Heart left ventricle (tissue), 13 donors: ENCODE results near the gene INSRR.

ENCODE experiments used
- CTCF ChIP-seq, 12 donors: fragments of 200-600 bp; sonication (generic) in 4 of 12; IDR thresholded peaks; one replicate each; pipeline versions ENCODE4 v1.5.0 to v1.8.0; 2018 to 2022; ENCODE audit warnings: antibody characterized with exemption in 12 of 12, mild to moderate bottlenecking in 5 of 12
- POLR2A ChIP-seq, 2 donors: fragments of 450-650 bp; IDR thresholded peaks; one replicate each; pipeline ENCODE4 v1.6.1; 2017; ENCODE audit warnings: antibody characterized with exemption in 2 of 2, mild to moderate bottlenecking in 2 of 2, moderate library complexity in 2 of 2
- donor health status: ischemic (EF 13 %, LVEDD 7.1; RV severe dilation, severe dysfunction).
- donor health status: DM: no; HTN: yes; CAD: no.
- donor health status: DM: no; HTN: no; CAD: no.
- donor health status: ischemic (EF 25% LVEDD 6.9; RV normal size, moderate dysfunction).
- donor health status: ischemic (EF 25% LVEDD 5.7; RV mildly dilated, moderate dysfunction).
- donor health status: ischemic (EF 35%, LVEDD 5.7; RV mildly dilated, moderate dysfunction).
- donor health status: nonischemic (EF 11% LVEDD 7.7; RV severe dilation, severe dysfunction).
- donor health status: DM: yes; HTN: yes; CAD: no.
- donor health status: PGD.
- donor health status: ischemic (EF 29% LVEDD 5.4; RV normal size, mild dysfunction).
- donor health status: nonischemic (EF 23%, LVEDD 6.1; RV moderate dilation, normal function).

- TF ChIP-seq CTCF (IDR thresholded peaks at IDR 0.05) = no peak
- no peak for TF ChIP-seq POLR2A (IDR thresholded peaks at IDR 0.05)
Measured at GRCh38 chr1:156840186-156840897, 18.6 kb downstream of the INSRR start.
